HG03354 (cell line): ENCODE measurements around the gene NUP42.
"Not testable (repeated sequence)": the region's sequence is repeated elsewhere in the genome, so short reads cannot be mapped to it uniquely, and the experiment has no call there.

Experiments used
- ATAC-seq: cut with Tn5 transposase; IDR thresholded peaks from one replicate; pipeline ENCODE4 v1.9.1; 2021; ENCODE audit warnings: mild to moderate bottlenecking; ENCODE audit not compliant: unreplicated experiment, poor library complexity, severe bottlenecking

Gene NUP42

DNA sequence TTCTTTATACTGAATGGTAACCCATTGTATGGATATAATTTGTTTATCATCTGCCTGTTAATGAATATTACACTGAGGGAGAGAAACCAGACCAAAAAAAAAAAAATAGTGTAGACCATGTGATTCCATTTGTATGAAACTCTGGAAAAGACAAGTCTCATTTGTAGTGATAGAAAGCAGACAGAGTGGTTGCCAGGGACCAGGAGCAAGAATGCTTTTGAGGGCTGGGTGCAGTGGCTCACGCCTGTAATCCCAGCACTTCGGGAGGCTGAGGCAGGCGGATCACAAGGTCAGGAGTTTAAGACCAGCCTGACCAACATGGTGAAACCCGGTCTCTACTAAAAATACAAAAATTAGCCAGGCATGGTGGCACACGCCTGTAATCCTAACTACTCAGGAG lies 15.9 kb downstream of the NUP42 start:
- not testable (repeated sequence) for ATAC-seq

DNA sequence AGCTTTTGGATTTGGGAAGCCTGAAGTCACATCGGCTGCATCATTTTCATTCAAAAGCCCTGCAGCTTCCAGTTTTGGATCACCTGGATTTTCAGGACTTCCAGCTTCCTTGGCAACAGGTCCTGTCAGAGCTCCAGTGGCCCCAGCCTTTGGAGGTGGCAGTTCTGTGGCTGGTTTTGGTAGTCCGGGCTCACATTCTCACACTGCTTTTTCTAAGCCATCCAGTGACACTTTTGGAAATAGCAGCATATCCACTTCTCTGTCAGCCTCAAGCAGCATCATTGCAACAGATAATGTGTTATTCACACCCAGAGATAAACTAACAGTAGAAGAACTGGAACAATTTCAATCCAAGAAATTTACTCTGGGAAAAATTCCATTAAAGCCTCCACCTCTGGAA lies 18.5 kb downstream of the NUP42 start:
- no peak for ATAC-seq

DNA sequence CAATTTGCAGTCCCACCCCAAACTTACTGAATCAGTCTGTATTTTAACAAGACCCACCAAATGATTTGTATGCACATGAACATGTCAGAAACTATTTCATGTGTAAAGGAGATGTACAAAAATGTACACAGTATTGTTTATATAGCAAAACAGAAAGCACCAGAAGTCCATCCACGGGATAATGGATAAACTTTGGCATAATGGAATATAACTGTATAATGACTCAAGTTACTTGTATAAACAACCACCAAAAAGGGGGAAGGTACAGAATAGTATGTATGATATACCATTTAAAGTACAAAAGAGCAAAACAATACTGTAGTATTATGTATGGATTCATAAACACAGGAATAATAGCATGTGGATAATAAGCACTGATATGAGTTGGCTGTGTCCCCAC lies 22.4 kb downstream of the NUP42 start:
- no peak for ATAC-seq

DNA sequence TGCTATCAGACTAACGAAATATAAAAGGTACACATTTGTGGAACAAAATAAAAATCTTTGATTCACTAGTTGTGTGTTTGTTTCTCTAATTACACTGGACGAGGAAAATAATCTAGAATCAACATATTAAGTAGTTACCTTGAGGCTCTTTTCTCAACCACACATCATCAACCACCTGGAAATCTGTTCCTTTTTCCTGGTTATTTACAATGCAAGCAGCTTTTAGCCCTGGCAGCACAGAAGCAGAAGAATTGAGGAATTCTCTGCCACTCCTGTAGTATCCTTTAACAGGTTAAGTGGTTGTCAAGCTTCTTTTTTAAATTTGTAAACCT lies 23.7 kb downstream of the NUP42 start:
- ATAC-seq = no peak

DNA sequence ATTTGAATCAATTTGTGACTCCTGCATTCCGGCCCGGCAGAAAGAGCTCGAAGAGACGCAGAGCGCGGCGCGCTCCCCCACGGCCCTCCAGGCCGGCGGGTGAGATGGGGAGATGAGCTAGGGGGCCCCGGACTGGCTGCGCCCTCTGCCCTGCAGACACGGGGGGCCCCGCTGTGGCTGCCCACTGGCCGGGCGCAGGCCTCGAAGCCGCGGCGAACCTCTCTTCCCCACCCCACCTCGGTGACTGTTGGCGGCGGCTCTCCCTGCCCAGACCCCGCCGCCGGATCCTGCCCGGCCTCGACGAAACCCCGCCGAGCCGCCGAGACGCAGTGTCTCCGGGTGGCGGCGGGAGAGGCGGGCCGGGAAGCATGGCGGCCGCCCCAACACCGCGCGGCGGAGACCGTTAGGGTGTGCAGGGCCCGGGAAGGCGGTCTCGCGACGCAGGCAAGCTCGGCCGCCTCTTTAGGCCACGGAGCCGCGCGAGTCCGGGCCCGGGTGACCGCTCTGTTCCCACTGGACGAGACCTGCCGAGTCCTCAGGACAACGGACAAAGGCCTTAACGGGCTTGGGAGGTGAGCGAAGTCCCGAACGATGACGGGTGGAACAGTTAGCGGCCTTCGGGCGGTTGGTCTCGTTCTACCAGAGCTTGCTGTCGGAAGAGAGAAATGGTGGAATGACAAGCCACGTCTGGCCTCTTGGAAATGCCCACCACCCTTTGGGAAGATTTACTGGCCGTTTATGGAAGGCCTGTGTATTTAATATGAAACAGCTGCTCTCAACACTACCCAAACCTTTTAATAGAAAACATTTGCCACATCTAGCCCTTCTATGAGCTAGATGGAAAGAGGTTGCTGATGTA lies 24.3 kb downstream of the NUP42 start:
- no peak for ATAC-seq

DNA sequence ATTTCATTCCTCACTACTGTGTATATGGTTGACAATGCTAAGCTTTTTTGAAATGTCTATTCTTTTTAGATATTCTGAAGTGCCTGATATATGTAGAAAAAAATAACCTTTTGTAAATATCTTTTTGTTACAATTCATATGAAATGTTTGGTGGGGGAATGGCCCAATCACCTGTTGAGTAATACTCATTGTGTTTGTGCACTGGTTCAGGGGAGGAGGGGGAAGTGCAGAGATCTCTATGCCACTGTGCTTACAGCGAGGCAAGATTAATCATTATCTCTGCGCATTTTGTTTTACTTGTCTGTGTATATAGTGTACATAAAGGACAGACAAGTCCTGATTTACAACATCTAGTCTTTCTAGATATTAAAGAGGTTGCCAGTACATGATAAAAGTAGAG lies 25.2 kb downstream of the NUP42 start:
- no peak for ATAC-seq

DNA sequence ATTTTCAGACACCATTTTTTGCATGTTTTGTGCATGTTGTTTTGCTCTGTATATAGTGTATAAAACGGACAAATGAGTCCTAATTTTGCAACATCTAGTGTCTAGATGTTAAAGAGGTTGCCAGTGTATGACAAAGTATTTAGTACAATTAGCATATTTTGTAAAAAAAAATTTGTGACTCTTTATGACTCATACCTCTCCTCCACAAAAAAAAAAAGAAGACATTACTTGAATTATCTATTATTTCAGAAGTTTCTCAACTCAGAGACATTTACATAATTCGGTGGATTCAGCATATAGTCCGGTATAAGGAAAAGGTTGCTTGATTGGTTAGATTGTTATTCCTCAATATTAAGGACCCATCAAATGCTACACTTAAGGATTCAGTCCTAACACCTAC lies 26.0 kb downstream of the NUP42 start:
- no peak for ATAC-seq

DNA sequence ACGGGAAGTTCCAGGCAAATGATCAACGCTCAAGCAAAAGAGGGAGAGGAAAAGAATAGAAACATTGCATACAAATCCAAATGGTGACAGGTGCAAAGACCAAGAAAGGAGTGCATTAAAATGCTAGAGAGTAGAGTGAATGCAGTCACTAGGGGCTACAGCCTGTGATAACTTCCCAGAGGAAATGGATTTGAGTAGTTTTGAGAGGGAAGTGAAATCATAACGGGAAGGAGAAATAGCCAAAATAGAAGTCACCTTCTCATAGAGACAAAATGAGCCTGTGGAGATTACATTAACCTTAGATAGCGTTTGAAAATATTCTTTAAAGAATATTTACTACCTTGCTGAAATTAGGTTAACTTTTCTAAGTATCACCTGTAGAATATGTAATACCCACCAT lies 26.5 kb downstream of the NUP42 start:
- ATAC-seq = no peak

DNA sequence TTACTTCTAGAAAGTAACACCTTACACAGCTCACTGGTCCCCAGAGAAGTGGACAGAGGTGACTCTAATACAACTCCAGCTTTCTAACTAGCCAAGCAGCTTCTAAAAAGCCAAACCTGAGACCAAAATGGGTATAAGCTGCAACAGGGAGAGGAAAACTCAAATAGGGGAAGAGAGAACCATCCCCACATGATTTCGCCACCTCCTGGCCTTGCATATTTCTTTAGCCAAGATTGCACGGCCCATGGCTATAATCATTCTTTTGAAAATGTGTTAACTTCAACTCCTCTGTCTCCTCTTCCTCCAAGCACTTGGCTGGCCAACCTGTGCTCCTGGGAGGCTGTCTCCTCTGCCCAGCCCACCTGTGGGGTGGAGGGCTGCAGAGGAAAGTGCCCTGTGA lies 28.7 kb downstream of the NUP42 start:
- ATAC-seq = no peak

DNA sequence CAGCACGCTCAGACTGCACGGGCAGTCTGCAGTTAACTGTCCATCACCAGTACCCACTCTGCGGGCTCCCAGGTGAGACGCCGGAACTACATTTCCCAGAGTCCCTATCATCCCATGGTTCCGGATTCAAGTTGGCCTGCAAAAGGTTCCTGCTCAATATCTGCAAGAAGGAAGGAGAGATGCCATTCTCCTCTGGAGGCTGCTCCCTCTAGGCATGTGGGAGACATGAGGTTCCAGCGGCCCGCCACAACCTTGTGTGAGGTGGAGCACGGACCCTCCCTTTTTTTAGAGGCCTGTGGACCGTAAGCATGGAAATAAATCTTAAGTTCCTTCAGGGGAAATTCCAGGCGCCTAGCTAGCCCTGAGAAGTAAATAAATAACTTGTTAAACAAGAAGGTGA lies 29.7 kb downstream of the NUP42 start:
- no peak for ATAC-seq

DNA sequence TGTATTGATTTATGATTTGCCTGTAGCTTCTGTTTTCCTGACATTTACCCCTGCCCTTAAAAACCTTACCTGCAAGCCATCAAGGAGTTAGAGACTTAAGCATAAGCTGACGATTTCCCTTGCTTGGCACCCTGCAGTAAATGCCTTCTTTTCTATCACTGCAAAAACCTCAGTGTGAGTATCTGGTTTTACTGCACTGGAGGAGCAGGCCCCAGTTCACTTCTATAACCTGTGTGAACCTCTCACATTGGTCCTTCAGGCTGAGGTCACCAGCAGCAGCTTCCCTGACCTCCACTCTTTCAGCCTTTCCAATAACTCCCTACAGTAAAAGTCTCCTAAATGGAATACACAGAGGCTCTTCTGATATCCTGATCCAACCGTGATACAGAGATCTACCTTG lies 30.5 kb downstream of the NUP42 start:
- ATAC-seq = no peak

DNA sequence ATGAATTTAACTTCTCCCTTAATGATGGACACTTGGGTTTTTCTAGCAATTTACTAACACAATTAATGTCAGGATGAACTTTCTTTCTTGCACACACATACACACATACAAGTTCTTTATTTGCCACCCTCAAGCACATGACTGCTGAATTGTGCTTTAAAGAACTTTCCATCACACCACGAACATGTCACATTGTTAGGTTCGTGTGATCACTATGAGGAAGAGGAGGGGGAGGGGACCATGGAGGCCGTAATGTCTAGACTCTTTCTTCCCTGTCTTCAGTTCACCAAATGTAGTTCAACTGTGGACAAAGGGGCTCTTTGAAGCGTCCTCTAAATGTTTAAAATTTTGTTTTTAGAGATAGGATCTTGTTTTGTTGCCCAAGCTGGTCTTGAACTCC lies 31.0 kb downstream of the NUP42 start:
- ATAC-seq = no peak

DNA sequence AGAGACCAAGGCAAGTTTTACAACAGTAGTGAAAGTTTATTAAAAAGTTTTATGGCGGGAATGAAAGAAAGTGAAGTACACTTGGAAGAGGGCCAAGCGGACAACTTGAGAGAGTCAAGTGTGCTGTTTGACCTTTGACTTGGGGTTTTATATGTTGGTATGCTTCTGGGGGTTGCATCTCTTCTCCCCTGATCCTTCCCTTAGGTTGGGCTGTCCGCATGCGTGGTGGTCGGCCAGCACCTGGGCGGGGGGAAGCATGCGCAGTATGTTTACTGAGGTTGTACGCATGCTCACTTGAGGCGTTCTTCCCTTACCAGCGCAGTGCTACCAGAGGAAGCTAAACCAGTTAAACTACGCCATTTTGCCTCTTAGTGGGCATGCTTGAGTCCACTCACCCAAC lies 31.9 kb downstream of the NUP42 start:
- no peak for ATAC-seq

DNA sequence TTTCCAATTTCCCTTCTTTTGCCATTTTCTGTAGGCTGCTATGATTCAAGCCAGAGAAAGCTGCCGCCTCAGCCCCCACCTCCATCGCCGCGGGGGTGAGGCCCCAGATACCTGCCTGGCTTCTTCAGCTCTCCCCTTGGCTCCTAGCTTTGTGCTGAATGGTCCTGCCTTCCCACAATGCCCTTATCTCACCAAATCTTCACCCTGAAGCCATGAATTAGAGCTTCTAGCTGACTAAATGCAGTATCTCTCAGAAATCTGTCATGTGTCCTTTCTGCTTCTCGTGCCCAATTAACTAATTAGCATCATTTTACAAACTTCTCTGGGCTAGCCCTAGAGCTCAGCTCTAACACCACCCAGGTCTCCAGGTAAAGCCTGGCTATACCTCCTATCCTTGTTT lies 32.6 kb downstream of the NUP42 start:
- ATAC-seq = no peak

DNA sequence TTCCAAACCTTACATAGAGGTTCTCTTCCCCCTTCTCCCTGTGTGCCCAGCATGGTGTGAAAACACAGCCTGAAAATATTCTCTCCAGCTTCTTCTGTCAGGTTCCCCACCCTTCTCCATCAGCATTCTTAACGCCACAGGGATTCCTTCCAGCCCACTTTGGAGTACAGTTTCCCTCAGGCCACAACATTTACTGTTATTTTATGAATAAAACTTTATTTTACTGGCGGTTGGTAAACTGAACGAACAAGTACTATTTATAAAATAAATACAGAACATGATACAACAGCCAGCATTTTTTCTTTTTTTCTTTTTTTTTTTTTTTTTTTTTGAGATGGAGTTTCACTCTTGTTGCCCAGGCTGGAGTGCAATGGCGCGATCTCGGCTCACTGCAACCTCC lies 33.1 kb downstream of the NUP42 start:
- ATAC-seq = no peak

DNA sequence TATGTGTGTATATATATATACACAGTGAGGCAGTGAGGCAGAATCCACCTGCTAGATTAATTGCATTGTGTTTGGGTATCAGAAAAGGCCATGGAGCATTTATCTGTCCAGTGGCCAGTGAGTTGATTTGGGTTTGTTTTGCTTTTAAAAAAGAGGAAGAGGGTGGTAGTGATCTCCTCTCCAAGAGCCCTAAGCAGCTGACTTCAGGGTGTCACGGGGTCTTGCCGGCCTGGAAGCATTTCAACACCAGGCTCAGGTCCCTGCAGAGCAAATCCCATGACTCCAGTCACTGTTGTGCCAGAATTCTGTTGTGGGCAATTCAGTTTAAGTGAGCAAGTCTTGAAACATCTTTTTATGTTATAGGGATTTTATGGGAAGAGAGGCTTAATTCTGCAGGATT lies 34.2 kb downstream of the NUP42 start:
- no peak for ATAC-seq

DNA sequence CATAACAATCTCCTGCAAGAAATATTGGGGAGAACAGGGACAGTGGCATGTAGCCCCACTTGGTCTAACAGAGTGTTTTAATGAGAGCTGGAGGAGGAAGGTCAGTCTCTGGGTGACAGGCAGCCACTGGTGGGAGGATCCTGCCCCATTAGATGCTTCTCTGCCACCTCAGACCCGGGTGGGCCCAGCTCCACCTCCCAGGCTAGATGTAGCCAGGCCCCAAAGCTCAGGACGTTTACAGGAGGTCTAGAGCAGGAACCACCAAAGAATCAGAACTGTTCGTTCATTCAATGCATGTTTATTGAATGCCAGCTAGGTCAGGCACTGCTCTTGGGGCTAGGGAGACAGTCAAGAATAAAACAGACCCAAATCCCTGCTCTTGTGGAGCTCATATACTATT lies 36.3 kb downstream of the NUP42 start:
- no peak for ATAC-seq

DNA sequence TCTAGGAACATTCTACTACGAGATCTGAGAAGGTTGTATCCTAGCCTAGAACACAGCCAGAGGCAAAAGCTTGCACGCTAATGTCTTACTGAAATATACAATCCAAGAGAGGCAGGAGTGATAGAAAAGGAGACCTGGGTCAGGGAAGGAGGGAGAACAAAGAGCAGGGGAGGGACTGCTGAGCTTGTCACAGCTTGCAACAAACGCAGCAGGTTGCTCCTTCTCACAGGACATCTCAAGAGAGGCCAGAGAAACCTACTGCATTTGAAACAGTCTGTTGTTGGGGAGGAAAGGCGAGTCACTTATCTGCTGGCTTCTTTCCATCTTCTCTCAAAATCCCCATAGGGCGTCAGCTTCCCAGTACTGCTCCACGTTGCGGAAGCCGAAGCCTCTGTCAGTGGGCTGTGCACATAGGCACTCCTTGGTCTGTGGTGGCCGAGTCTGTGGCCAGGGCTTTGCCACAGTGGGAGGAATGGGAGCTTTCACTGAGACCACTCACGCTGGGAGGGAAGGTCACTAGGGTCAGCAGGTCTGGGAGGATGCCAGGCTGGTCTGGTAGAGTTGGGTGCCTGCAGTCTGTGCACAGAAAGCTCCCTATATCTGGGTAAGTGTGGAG lies 39.0 kb downstream of the NUP42 start:
- ATAC-seq = no peak

DNA sequence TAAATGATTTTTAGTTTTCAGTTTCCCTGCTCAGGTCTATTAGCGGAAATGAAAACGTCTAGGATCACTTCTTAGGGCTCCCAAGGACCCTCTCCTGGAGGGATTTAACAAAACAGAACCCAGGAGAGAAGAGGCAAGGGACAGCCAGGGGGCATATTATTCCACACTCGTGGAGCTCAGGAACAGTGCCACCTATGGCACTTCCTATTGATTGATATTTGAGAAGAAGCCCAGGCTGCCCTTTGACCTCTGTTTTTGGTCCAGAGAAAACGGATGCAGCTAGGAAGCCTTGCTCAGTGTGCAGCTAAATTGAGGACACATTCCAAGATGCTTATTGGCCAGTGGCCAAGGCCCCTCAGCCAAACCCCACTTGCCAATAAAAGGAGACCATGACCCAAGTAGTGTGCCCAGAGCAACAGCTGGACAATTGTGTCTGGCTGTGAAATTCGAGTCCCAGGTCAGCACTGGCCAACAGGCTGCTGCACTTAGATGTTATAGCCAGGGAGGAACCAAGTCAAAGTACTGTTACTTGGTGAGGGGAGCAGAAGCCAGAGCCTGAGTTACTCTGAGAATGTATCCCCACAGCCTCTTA lies 40.7 kb downstream of the NUP42 start:
- no peak for ATAC-seq

DNA sequence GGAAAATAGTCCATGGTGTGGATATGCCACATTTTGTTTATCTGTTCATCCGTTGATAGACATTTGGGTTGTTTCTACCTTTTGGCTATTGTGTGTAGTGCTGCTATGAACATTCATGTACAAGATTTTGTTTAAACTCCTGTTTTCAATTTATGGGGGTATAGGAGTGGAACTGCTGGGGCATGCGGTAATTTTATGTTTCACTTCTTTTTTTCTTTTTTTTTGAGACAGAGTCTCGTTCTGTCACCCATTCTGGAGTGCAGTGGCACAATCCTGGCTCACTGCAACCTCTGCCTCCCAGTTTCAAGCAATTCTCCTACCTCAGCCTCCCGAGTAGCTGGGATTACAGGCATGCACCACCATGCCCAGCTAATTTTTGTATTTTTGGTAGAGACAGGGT lies 42.5 kb downstream of the NUP42 start:
- not testable (repeated sequence) for ATAC-seq

DNA sequence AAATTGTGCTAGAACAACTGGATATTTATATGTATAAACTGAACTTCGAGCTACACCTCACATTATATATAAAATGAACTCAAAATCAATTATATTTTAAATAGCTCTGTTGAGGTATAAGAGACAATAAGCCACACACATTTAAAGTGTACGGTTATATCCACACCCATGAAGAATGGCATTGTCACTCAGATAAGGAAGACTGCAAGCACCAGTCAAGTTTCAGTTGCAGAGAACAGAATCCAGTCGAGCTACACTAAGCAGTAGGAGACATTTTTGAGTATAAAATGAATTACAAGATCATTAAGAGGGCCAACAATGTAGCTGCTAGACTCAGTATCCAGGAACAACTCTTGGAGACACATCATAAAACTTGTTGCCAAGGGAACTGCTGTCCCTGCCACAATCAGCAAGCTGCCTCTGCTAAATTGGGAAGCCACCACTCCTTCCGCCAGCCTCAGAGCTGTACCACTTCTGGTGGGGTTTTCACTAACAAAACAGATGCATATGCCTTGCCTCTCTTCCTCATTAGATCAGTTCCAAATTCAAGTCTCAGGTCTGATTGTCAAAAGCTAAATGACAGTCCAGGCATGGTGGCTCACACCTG lies 45.1 kb downstream of the NUP42 start:
- no peak for ATAC-seq
